DMS114 treated with DMSO at 0.1 percent for 48 hours (cell line): ENCODE data around the gene CPXM2.

Experiments used
- DNase-seq: peaks from one replicate; lab custom pipeline; 2025; ENCODE audit not compliant: unreplicated experiment; lab: John Stamatoyannopoulos, UW

Gene CPXM2

GRCh38 chr10:123878666-123879303 is 12.8 kb downstream of the CPXM2 start:
- no peak for DNase-seq

DNA sequence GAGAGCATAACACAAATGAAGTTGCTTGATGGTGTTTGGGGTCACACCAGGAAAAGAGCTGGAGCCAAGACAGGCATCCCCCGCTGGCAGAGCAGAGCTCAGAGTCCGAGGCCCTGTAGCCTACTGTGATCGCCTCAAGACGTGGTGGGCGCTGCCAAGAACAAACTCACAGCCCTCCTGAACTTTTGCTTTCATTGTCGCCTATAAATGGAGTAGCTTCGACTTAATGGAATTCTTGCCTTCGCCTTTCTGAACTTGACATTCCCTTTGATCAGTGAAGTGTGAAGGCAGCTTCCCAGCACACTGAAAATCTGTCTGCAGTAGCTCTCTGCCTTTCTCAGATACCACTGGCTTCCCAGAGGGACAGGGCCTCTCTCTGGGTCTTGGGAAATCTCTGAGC is 21.3 kb downstream of the CPXM2 start:
- DNase-seq = no peak

DNA sequence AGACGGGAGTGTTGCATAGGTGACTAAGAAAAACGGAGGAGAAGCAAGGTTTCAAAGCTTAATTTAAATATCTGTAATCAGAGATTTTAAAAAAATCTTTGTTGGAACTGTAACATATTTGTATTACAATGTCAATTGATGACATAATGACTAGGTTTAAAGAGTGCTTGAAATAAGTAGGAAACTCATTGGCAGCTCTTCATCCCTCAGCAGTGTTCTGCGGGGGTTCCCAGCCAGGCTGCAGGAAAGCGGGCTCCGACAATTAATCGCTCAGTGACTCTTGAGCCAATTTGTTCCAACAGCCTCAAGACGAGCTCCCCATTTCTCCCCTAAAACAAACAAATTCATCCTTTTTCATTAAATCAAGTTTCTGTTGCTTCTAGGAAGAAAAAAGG is 22.6 kb downstream of the CPXM2 start:
- DNase-seq = no peak

DNA sequence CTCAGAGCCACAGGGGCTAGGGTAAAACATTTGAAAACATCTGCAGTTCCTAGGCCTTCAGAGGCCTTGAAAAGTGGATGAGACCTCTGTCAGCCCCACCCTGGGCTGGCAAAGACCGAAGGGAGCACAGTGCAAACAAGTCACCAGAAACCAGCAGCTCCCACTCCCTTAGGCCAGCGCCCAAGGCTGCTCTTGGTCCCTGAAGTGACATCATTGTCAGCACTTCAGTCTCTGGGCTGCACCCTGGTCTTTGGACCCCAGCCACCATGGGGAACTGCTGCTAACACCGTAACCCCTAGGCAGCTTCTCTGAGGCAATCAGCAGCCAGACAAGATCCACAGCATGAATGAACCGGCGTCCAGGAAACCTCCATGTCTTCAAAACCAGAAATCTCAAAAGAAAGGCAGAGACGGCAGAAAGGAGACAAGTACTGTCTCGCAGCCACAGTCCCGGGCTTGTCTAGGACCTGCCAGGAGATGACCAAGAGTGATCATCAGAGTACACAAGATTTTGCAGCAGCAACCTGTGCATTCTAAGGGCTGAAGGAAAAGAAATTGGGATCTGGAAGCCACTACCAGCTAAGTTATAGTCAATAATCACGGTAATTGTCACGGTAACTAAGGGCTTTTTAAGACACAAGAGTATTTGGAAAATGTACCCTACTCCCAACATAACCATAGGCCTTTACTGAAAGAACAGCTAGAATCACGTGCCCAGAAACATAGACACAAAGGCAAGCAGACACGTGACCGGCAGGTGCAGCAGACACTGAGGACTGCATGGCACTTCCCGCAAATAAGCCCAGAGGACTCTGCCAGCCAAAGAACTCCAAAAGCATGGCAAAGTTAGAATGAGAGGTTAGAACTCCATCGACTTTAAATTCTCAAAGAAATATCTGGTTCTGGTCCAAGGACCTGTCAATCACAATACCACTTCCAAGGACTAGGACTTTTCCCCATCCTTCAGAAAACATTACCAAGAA is 23.3 kb downstream of the CPXM2 start:
- no peak for DNase-seq

GRCh38 chr10:123865880-123866279 is 25.7 kb downstream of the CPXM2 start:
- no peak for DNase-seq

DNA sequence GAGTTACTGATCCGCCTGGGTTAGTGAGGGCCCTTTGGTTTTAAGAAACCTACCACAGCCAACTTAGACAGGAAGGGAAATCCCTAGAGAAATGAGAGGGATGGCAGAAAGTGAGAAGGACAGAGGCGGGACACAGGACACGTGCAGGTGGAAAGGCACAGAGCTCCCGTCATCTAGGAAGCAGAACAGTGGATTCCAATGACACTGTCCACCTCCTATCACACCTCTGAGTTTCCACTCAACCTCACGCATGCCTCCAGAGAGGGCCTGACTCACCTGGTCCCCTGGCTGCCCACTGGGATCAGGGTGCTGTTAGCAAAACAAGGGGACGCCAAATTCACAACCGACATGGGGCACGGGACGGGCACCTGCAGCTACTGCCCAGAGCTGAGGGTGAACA is 26.3 kb downstream of the CPXM2 start:
- no peak for DNase-seq

- no peak for DNase-seq
Observed at GRCh38 chr10:123864923-123865322, 26.7 kb downstream of the CPXM2 start.

DNA sequence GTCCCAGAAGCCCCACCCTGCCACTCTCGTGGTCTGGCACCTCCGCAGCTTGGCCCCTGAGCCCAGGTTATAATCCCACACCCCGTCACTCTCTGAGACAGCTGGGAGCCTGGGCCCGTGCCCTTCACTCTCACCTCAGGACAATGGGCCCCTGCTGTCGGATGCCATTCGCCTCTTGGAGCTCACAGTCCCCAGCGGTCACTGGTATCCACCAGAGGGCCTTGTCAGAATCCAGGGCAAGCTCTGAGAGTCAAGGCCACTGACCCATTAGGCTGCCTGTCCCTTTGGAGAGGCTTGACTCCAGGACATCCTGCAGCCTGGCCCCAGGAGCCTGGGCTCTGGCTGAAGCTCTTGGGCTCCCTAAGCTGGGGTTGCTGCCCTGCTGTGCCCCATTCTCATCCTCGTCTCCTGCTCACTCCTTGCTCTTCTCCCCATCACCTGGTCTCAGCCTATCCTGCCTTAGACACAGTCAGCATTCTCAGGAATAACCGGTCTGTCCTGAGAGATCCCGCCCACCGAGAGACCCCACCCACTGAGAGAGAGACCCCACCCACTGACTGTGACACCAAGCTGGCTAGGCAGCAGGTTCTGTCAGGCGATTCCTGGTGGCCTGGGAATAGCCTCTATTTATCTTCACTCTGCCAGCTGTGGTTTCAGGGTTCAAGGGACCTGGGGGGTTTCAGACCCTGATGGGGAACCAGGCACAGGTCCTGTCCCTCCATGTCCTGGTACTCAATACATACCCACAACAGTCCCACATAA is 27.7 kb downstream of the CPXM2 start:
- DNase-seq = no peak

GRCh38 chr10:123863183-123863575 is 28.4 kb downstream of the CPXM2 start:
- DNase-seq = no peak

DNA sequence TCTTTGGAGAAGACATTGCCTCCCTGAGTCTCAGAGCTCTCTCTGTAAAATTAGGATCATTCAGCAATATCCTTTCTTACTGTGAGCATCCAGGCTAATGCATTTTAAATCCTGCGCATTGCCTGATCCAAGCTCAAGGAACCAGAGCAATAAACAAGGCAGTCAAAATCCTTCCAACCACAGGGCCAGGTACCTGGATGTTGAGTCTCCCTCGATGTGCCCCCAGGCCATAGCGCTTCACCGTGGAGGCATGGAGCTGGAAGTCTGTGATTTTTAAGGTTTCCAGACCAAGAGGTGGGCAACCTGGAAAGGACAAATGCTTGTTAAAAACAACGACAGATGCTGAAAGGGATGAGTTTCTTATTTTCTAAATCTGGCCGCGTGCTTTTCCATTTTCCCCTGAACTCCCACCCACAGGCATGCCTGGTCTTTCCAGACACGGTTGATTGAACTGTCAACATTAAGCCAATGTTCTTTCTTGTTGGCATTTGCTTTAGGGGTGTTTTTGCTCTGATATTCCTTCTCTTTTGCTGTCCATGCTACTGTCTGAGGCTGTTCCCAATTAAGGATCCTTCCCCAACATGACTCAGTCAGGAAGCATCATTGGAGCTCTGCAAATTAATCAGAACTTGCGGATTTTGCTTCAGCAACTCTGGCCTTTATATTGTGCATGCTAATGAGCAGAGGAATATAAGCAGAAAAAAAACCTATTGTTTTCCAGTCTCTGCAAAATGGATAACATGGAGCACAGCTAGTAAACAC is 29.0 kb downstream of the CPXM2 start:
- no peak for DNase-seq

GRCh38 chr10:123860856-123861255 is 30.8 kb downstream of the CPXM2 start:
- no peak for DNase-seq

- no peak for DNase-seq
Observed at GRCh38 chr10:123860209-123860608, 31.4 kb downstream of the CPXM2 start.

DNA sequence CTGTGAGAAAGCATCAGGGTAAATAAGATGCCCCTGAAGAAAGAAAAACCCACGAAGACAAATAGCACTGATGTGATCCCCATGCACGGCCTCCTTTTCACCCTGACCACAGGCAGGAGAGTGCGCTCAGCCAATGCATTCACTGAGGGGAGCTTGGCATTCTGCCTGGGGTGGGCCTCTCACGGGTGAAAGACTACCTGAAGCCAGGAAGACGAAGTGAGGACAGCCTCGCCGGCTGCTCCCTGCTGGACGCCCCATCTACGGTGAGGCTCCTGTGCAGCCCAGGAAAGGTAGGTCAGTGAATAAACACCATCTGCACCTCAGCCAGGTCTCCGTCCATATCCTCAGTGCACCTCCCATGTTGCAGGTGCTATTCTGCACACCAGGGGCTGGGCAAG is 32.0 kb downstream of the CPXM2 start:
- DNase-seq = no peak

DNA sequence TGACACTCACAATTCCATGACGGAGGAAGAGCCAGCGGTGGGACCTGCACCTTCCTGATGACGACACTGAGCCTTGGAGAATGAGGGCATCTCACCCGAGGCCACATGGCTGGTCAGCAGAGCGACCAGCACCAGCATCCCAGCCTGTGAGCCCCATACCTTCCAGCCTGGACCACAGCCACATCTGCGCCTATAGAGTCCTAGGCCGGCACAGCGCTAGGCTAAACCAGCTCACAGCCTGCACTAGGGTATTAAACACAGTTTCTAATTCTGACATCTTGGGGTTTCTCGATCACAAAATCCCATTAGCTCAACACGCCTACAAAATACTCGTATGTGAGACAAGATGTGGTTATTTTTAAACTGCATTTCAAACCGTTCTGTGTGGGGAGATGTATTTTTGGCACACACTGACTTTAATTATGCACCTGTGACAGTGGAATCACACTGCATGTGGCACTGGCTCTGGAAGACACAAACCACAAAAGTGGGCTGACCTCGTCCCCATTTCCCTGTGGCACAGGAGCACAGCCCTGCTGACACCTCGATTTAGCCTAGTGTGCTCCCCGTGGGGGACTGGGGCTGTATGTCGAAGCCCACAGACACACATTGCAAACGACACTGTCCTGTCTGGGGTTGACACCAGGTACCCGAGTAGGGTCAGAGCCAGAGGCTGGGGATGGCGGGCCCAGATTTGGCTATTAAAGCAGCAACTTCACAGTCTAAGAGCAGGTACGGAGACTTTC is 32.5 kb downstream of the CPXM2 start:
- no peak for DNase-seq

DNA sequence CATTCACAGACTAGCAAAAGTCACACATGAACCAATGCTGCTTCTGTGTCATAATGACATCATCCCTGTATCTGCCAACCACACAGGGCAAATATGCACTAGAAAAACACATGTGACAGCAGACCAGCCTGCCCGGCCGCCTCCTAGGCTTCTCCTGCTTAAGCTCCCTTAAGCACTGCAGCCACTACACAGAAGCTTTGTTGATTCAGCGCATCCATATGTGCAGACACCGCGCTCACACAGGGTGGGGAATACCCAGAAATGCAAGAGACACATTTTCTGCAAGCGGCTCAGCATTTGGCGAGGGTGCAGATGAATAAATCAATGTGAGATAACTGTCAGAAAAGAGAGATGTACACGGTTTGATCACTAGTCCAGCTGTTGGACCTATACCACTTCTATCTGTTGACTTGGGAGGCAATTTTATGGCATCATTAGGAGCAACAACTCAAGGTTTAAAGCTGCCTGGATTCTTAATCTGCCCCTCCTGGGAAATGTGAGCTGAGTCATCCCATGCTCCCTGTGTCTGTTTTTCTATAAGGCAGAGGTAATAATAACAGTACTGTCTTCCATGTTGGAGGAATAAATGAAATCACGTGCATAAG is 33.4 kb downstream of the CPXM2 start:
- no peak for DNase-seq

DNA sequence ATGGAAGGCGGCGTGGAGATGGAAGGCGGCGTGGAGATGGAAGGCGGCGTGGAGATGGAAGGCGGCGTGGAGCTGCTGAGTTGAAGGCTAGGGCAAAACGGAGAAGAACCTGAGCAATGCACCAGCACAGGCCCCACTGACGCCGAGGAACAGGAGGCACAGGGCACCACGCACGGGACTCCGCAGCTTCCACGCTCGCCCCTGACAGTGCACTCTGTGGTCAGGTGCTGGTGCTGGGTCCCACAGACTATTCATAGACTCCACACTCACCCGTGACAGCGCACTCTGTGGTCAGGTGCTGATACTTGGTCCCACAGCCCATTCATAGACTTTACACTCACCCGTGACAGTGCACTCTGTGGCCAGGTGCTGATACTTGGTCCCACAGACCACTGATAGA is 34.0 kb downstream of the CPXM2 start:
- DNase-seq = no peak

- no peak for DNase-seq
Observed at GRCh38 chr10:123855008-123855684, 36.5 kb downstream of the CPXM2 start.

DNA sequence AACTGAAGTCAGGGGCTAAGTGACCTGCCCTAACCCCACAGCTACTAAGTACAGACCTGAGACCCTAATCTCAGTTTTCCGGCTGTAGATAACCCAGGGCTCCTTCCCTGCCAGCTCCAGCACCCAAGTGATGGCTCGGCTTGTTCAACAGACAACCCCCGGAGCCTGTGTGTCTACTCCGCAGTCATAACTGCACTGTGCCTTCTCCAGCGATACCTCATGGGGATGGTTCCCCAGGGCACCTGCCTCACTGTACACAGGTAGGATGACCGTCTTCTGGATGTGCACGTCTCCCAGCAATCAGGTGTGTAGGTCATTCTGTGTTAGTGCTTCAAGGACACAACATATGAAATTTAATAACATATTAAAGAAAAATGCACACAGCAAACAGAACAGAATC is 37.1 kb downstream of the CPXM2 start:
- DNase-seq = no peak

DNA sequence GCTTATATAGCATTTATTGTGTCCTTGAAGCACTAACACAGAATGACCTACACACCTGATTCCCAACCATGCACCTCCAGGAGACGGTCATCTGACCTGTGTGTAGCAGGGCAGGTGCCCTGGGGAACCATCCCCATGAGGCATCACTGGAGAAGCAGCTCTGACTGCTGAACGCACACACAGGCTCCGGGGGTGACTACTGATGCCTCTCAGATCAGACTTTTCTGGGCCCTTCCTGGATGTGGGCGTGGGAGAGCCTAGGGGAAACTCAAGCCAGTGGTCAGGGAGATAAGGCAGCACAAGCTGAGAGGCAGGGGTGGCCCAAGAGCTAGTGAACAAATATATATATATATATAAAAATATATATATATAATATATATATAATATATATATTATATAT is 37.6 kb downstream of the CPXM2 start:
- DNase-seq = no peak
